Measurements from ENCODE around the gene RPL18.
"Not testable (repeated sequence)": the region's sequence is repeated elsewhere in the genome, so short reads cannot be mapped to it uniquely, and the experiment has no call there.

RPL18 gene

DNA sequence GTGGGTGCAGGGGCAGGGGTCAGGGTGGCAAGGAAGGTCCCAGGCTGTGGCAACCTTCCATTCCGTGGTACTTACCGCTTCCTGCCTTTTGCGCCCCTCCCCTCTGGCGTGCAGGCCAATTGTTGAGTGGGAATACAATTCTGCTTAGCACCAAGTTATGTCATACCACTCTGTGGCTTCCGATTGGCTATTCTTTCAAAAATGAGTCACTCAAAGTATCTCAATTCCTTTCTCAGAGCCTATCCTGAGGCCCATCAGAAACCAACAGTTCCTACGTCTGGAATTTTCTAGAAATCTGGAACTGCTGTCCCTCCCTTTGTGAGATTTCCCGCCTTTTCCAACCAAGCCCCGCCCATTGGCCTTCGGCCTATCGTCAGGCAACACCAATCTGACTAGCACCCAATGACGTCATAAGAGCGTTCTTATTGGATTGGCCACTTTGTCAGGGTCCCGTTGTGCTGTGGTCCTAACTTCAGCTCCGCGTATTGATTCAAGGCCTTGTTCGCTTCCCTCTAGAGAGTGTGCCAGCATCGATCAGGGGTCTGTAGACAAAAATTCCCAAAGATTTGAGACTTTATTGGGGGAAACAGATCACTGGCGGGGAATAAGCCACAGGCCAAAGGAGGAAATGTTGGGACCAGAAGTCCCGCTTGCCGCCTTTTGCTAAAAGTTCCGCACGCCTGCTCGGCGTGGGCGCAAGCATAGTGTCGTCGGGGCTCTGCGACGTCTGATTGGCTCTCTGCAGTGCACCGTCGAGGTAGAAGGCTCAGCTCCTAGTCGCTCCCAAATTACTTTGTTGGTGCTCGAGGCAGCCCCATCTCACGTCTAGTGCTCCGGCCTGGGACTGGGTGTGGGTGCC lies 42.1 kb upstream of the RPL18 start:
- no peak for TF ChIP-seq ZFX (IDR thresholded peaks at IDR 0.05; ENCODE audit: borderline replicate concordance)
- TF ChIP-seq, protein P1, sequence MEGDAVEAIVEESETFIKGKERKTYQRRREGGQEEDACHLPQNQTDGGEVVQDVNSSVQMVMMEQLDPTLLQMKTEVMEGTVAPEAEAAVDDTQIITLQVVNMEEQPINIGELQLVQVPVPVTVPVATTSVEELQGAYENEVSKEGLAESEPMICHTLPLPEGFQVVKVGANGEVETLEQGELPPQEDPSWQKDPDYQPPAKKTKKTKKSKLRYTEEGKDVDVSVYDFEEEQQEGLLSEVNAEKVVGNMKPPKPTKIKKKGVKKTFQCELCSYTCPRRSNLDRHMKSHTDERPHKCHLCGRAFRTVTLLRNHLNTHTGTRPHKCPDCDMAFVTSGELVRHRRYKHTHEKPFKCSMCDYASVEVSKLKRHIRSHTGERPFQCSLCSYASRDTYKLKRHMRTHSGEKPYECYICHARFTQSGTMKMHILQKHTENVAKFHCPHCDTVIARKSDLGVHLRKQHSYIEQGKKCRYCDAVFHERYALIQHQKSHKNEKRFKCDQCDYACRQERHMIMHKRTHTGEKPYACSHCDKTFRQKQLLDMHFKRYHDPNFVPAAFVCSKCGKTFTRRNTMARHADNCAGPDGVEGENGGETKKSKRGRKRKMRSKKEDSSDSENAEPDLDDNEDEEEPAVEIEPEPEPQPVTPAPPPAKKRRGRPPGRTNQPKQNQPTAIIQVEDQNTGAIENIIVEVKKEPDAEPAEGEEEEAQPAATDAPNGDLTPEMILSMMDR (IDR thresholded peaks at IDR 0.05), result no peak
- peak overlapping the region; percentile 69 for H3K27ac ChIP-seq

DNA sequence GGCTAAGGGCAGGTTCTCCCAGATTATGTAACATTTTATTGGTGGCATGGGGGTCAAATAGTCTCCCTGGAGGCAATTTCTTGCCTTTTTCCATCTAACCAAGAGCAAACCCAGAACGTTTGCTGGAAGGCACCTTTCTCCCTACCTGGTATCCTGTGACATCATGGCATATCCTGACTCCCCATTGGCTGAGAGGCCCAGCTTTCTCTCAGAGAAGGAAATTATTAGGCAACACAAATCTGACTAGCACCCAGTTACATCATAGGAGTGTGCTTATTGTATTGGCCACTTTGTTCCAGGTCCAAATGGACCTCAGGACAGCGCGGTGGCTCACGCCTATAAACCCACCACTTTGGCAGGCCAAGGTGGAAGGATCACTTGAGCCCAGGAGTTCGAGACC lies 40.8 kb upstream of the RPL18 start:
- TF ChIP-seq, protein P1 (IDR thresholded peaks at IDR 0.05), result no peak
- no peak for TF ChIP-seq ZFX (IDR thresholded peaks at IDR 0.05; ENCODE audit: borderline replicate concordance)
- H3K27ac ChIP-seq, result no peak overlapping the region

DNA sequence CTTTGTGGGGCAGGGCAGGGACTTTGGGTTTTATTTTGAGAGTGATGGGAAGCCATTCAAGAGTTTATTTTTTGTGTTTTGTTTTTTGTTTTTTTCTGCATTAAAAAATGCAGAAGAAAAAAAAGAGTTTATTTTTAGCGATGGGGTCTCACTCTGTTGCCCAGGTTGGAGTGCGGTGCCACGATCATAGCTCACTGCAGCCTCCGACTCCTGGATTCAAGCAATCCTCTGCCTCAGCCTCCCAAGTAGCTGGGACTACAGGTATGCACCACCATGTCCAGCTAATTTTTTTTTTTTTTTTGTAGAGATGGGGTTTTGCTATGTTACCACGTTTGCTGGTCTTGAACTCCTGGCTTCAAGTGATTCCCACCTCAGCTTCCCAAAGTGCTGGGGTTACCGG lies 39.5 kb upstream of the RPL18 start:
- TF ChIP-seq, protein P1 (IDR thresholded peaks at IDR 0.05), result no peak
- no peak for TF ChIP-seq ZFX (IDR thresholded peaks at IDR 0.05; ENCODE audit: borderline replicate concordance)
- H3K27ac ChIP-seq, result no peak overlapping the region

DNA sequence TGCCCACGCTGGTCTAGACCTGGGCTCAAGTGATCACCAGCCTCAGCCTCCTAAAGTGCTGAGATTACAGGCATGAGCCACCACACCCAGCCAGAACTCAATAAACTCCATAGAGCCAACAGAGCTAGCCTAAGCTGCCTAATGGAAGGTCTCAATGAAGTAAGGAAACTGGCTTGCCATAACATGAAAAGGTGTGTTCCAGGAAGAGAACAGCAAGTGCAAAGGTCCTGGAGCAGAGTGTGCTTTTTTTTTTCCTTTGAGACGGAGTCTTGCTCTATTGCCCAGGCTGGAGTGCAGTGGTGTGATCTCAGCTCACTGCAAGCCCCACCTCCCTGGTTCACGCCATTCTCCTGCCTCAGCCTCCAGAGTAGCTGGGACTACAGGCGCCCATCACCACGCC lies 38.9 kb upstream of the RPL18 start:
- not testable (repeated sequence) for H3K27ac ChIP-seq

DNA sequence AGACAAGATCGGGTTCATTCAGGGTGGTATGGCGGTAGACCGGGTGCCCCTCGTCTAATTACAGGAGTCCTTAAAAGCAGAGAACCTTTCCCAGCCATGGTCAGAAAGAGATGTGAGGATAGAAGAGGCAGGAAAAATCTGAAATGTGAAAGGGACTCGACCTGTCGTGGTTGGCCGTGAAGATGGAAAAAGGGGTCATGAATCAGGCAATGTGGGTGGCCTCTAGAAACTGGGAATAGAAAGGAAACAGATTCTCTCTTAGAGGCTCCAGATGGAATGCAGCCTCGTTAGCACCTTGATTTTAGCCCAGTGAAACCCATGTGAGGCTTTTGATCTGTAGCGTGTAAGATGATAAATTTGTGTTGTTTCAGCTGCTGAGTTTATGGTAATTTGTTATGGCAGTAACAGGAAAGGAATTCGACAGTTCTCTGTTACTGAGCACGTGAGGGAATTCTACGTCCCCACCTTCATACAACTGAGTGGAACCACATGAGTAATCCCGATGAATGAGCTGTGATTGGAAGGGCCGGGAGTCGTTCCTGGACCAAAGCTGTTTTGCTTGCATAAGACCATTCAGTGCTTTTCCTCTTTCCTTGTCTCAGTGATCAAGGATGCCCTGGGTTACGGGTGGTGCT lies 38.0 kb upstream of the RPL18 start:
- no peak for TF ChIP-seq ZFX (IDR thresholded peaks at IDR 0.05; ENCODE audit: borderline replicate concordance)
- TF ChIP-seq, protein P1 (IDR thresholded peaks at IDR 0.05), result no peak
- H3K27ac ChIP-seq, result no peak overlapping the region

DNA sequence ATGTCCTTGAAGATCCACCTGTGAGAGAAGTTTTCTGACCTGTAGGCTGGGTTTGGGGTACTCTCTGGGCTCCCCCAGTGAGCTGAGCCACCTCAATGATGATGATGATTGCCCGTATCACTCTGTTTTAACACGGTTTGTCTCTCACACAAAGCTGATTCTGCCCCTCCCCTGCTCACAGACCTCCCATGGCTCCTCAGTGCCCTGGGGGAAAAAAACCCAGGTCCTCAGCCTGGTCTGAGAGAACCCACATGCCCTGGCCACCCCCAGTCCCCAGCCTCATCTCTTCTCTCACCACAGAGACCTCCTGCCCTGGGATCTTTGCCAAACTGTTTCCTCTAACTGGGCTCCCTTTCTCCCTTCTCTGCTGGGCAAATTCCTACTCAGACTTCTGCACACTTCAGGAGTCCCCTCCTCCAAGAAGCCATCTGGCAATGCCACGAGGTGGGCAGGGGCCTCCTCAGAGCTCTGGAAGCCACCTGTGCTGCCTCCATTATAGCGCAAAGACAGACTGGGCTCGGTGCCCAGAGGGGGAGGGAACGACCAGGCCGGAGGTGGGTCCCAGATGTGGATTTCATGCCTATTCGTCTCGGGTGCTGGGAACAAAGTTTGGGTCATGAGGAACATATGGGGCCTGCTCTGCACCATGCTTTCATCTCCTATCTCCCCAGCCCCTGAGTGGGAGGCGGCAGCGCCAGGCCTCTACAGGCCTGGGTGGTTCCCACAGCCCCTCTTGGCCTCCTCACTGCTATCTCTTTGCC lies 35.5 kb upstream of the RPL18 start:
- no peak overlapping the region for H3K27ac ChIP-seq
- TF ChIP-seq, protein P1 (IDR thresholded peaks at IDR 0.05), result no peak
- TF ChIP-seq ZFX (IDR thresholded peaks at IDR 0.05; ENCODE audit: borderline replicate concordance), result no peak

DNA sequence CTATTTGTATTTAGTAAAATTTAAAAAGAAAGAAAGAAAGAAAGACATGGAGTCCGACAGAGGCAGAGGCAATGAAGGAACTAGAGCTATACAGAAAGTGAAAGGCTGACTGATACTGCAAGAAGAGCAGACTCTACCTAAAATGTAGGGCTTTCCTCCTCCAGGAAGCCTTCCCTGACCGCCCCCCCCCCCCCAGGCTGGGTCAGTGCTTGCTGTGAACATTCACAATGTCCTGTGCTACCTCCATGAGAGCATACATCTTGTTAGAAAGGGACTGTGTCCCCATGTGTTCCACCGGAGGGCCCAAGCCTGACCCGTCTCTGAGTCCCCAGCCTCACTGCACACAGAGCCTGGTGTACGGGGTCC lies 32.7 kb upstream of the RPL18 start:
- TF ChIP-seq, protein P1 (IDR thresholded peaks at IDR 0.05), result no peak
- no peak for TF ChIP-seq ZFX (IDR thresholded peaks at IDR 0.05; ENCODE audit: borderline replicate concordance)
- H3K27ac ChIP-seq, result no peak overlapping the region

Data from 22Rv1 (cell line).